ENCODE measurements around the gene PAIP2. TPM values are rescaled to one million over a fixed set of nuclear protein-coding genes. Genes with fewer than 3 reads are reported as not detected.

PAIP2 gene
- total RNA-seq, 1 experiment from 2014 or later, result 81.2 TPM

GRCh38 chr5:139294374-139295165 lies 47.1 kb upstream of the PAIP2 start:
- CTCF ChIA-PET, result interaction anchor here (0.6 to 1.8 kb wide), 7 partner anchors 13 to 96 kb away, joined by 3 to 12 read pairs (median 5); partner anchors contain the start of gene PAIP2
- H3K9me3 Mint-ChIP-seq (ENCODE audit: low read depth, unreplicated experiment), result no peaks in the 10 kb centered on the region
- BruUV-seq (replicated peaks), result TSS peak; percentile 39
- peaks cover 58% of the 10 kb centered on the region for H3K36me3 Mint-ChIP-seq (ENCODE audit: insufficient read depth, unreplicated experiment)
- no peaks in the 10 kb centered on the region for H3K27me3 Mint-ChIP-seq (ENCODE audit: unreplicated experiment)
- DNase-seq, result peak; percentile 88
- peaks cover 44% of the 10 kb centered on the region for H3K4me1 Mint-ChIP-seq (ENCODE audit: low read depth, unreplicated experiment)
- H3K27ac Mint-ChIP-seq (ENCODE audit: unreplicated experiment), result peak overlapping the region; percentile 98
- TF ChIP-seq CTCF (IDR thresholded peaks at IDR 0.05; ENCODE audit: unreplicated experiment), result peak; percentile 38
- intact Hi-C loops (cut with micrococcal nuclease; ENCODE audit: unreplicated experiment), result loop anchor here (2.0 kb wide), 1 partner anchor 16 kb away; no protein-coding TSS in a partner anchor
- peak overlapping the region; percentile 98 for H3K4me3 Mint-ChIP-seq (ENCODE audit: low read depth, unreplicated experiment)

- CTCF ChIA-PET, result no interaction called here
Observed at GRCh38 chr5:139295346-139296057, 46.2 kb upstream of the PAIP2 start.

GRCh38 chr5:139296198-139296597 lies 45.5 kb upstream of the PAIP2 start:
- H3K36me3 Mint-ChIP-seq (ENCODE audit: insufficient read depth, unreplicated experiment), result peaks cover 64% of the 10 kb centered on the region
- peak overlapping the region; percentile 98 for H3K4me3 Mint-ChIP-seq (ENCODE audit: low read depth, unreplicated experiment)
- H3K27me3 Mint-ChIP-seq (ENCODE audit: unreplicated experiment), result no peaks in the 10 kb centered on the region
- TF ChIP-seq CTCF (IDR thresholded peaks at IDR 0.05; ENCODE audit: unreplicated experiment), result no peak
- H3K9me3 Mint-ChIP-seq (ENCODE audit: low read depth, unreplicated experiment), result no peaks in the 10 kb centered on the region
- H3K27ac Mint-ChIP-seq (ENCODE audit: unreplicated experiment), result peak overlapping the region; percentile 98
- CTCF ChIA-PET, result no interaction called here
- peaks cover 53% of the 10 kb centered on the region for H3K4me1 Mint-ChIP-seq (ENCODE audit: low read depth, unreplicated experiment)
- DNase-seq, result no peak
- intact Hi-C loops (cut with micrococcal nuclease; ENCODE audit: unreplicated experiment), result no loop called here
- no TSS peak for BruUV-seq (replicated peaks)

More at GRCh38 chr5:139295346-139296057, 46.2 kb upstream of the PAIP2 start:
- Mint-ChIP-seq H3K4me1 (ENCODE audit: low read depth, unreplicated experiment) (peaks cover 50% of the 10 kb centered on the region), H3K27ac (ENCODE audit: unreplicated experiment) (peak overlapping the region; percentile 98), H3K9me3 (ENCODE audit: low read depth, unreplicated experiment) (no peaks in the 10 kb centered on the region), H3K27me3 (ENCODE audit: unreplicated experiment) (no peaks in the 10 kb centered on the region), H3K36me3 (ENCODE audit: insufficient read depth, unreplicated experiment) (peaks cover 58% of the 10 kb centered on the region), H3K4me3 (ENCODE audit: low read depth, unreplicated experiment) (peak overlapping the region; percentile 98)
- no TSS peak for BruUV-seq (replicated peaks)
- no peak for TF ChIP-seq CTCF (IDR thresholded peaks at IDR 0.05; ENCODE audit: unreplicated experiment)
- intact Hi-C loops (cut with micrococcal nuclease; ENCODE audit: unreplicated experiment), result loop anchor here (2.0 kb wide), 1 partner anchor 15 kb away; no protein-coding TSS in a partner anchor
- no peak for DNase-seq

GRCh38 chr5:139296862-139297326 lies 44.8 kb upstream of the PAIP2 start:
- CTCF ChIA-PET, result interaction anchor here (0.8 kb wide), 1 partner anchor 45 kb away, joined by 3 read pairs; the partner anchor contains the start of gene PAIP2
- peaks cover 67% of the 10 kb centered on the region for H3K36me3 Mint-ChIP-seq (ENCODE audit: insufficient read depth, unreplicated experiment)
- intact Hi-C loops (cut with micrococcal nuclease; ENCODE audit: unreplicated experiment), result no loop called here
- no TSS peak for BruUV-seq (replicated peaks)
- TF ChIP-seq CTCF (IDR thresholded peaks at IDR 0.05; ENCODE audit: unreplicated experiment), result no peak
- no peak for DNase-seq
- H3K9me3 Mint-ChIP-seq (ENCODE audit: low read depth, unreplicated experiment), result no peaks in the 10 kb centered on the region
- H3K27ac Mint-ChIP-seq (ENCODE audit: unreplicated experiment), result peak overlapping the region; percentile 98
- peak overlapping the region; percentile 98 for H3K4me3 Mint-ChIP-seq (ENCODE audit: low read depth, unreplicated experiment)
- H3K27me3 Mint-ChIP-seq (ENCODE audit: unreplicated experiment), result no peaks in the 10 kb centered on the region
- H3K4me1 Mint-ChIP-seq (ENCODE audit: low read depth, unreplicated experiment), result peaks cover 60% of the 10 kb centered on the region
